Activated T-cell treated with anti-CD3 and anti-CD28 coated beads for 24 hours (primary cell): ENCODE measurements around the gene ARHGEF11.

Experiments
- DNase-seq: peaks from one replicate; pipeline ENCODE4 v3.0.0-alpha.2; 2020; ENCODE audit warnings: low read depth

The ARHGEF11 gene

GRCh38 chr1:156894711-156895454, 150.7 kb downstream of the ARHGEF11 start:
- DNase-seq: no peak

- no peak for DNase-seq
These were observed 151.5 kb downstream of the ARHGEF11 start for GRCh38 chr1:156894001-156894400.

GRCh38 chr1:156893048-156893953, 152.2 kb downstream of the ARHGEF11 start, which contains the start of gene PEAR1:
Gene PEAR1, plus strand, starts transcription at chr1:156893718. Its CDS starts 10,209 bp downstream, at chr1:156903927.
- no peak for DNase-seq

- DNase-seq: peak; percentile 78
These were observed 153.1 kb downstream of the ARHGEF11 start for GRCh38 chr1:156892190-156893047.

GRCh38 chr1:156889802-156890580, 155.6 kb downstream of the ARHGEF11 start:
- DNase-seq: peak; percentile 36

- DNase-seq: no peak
These were observed 157.8 kb downstream of the ARHGEF11 start for GRCh38 chr1:156887734-156888133.

- DNase-seq: no peak
These were observed 158.2 kb downstream of the ARHGEF11 start for GRCh38 chr1:156887317-156887716.

GRCh38 chr1:156886583-156887281, 158.8 kb downstream of the ARHGEF11 start:
- no peak for DNase-seq

- no peak for DNase-seq
These were observed 159.6 kb downstream of the ARHGEF11 start for GRCh38 chr1:156885880-156886355.

GRCh38 chr1:156885314-156885713, 160.2 kb downstream of the ARHGEF11 start:
- DNase-seq: no peak
